ENCODE results near the gene BTBD8. TPM values are rescaled to one million over a fixed set of nuclear protein-coding genes. Genes with fewer than 3 reads are reported as not detected.

The BTBD8 gene
- polyA plus RNA-seq, 1 donor from 2014 or later, result 38.6 TPM

- Histone ChIP-seq H3K9ac (ENCODE audit: low read length) (no peak overlapping the region), H3K79me2 (replicated peaks; ENCODE audit: insufficient read depth, low read length) (no peaks in the 10 kb centered on the region), H3K27ac (ENCODE audit: low read length) (no peak overlapping the region), H3K9me2 (ENCODE audit: insufficient read depth, low read length) (no peaks in the 10 kb centered on the region), H2AFZ (ENCODE audit: low read depth, low read length) (no peak overlapping the region), H3K9me3 (ENCODE audit: low read length) (no peaks in the 10 kb centered on the region), H3K4me2 (ENCODE audit: low read length) (no peak overlapping the region), H3K27me3 (ENCODE audit: insufficient read depth, low read depth, low read length) (no peaks in the 10 kb centered on the region), H3K4me3 (ENCODE audit: low read length) (no peak overlapping the region), H4K20me1 (ENCODE audit: insufficient read depth) (no peaks in the 10 kb centered on the region), H3F3A (ENCODE audit: insufficient read depth, low read length, poor library complexity, severe bottlenecking) (no peaks in the 10 kb centered on the region), H3K36me3 (ENCODE audit: insufficient read depth, low read length) (no peaks in the 10 kb centered on the region)
- TF ChIP-seq REST (IDR thresholded peaks at IDR 0.05; ENCODE audit: borderline replicate concordance) (no peak), EP300 (conservative IDR thresholded peaks at IDR 0.05; ENCODE audit: poor library complexity, severe bottlenecking) (no peak), EZH2 (IDR thresholded peaks at IDR 0.05; ENCODE audit: borderline replicate concordance, insufficient read depth, low read length, poor library complexity, severe bottlenecking) (no peak), RAD21 (conservative IDR thresholded peaks at IDR 0.05) (no peak), TAF1 (IDR thresholded peaks at IDR 0.05; ENCODE audit: low read depth) (no peak), CTCF (IDR thresholded peaks at IDR 0.05; ENCODE audit: poor library complexity, severe bottlenecking) (no peak), MXI1 (conservative IDR thresholded peaks at IDR 0.05; ENCODE audit: poor library complexity, severe bottlenecking) (no peak), POLR2AphosphoS5 (IDR thresholded peaks at IDR 0.05) (no peak), SMC3 (conservative IDR thresholded peaks at IDR 0.05; ENCODE audit: poor library complexity) (no peak)
Observed at GRCh38 chr1:92117526-92117925, 37.4 kb downstream of the BTBD8 start.

GRCh38 chr1:92118826-92119225 is 38.7 kb downstream of the BTBD8 start:
- Histone ChIP-seq H3K4me2 (ENCODE audit: low read length) (no peak overlapping the region), H3K9me2 (ENCODE audit: insufficient read depth, low read length) (no peaks in the 10 kb centered on the region), H2AFZ (ENCODE audit: low read depth, low read length) (no peak overlapping the region), H3K9ac (ENCODE audit: low read length) (no peak overlapping the region), H3F3A (ENCODE audit: insufficient read depth, low read length, poor library complexity, severe bottlenecking) (no peaks in the 10 kb centered on the region), H3K4me3 (ENCODE audit: low read length) (no peak overlapping the region), H3K27me3 (ENCODE audit: insufficient read depth, low read depth, low read length) (no peaks in the 10 kb centered on the region), H3K79me2 (replicated peaks; ENCODE audit: insufficient read depth, low read length) (no peaks in the 10 kb centered on the region), H3K36me3 (ENCODE audit: insufficient read depth, low read length) (no peaks in the 10 kb centered on the region), H3K9me3 (ENCODE audit: low read length) (no peaks in the 10 kb centered on the region), H4K20me1 (ENCODE audit: insufficient read depth) (no peaks in the 10 kb centered on the region), H3K27ac (ENCODE audit: low read length) (no peak overlapping the region)
- no peak for TF ChIP-seq CTCF (IDR thresholded peaks at IDR 0.05; ENCODE audit: poor library complexity, severe bottlenecking)
- TF ChIP-seq REST (IDR thresholded peaks at IDR 0.05; ENCODE audit: borderline replicate concordance), result no peak
- no peak for TF ChIP-seq EZH2 (IDR thresholded peaks at IDR 0.05; ENCODE audit: borderline replicate concordance, insufficient read depth, low read length, poor library complexity, severe bottlenecking)

Data from neural cell (in vitro differentiated cells).